Germinal center (tissue), 1 donor: ENCODE data around the gene DIO3.

Experiments
- DNase-seq: peaks from one replicate; pipeline ENCODE4 v3.0.0; 2012; ENCODE audit warnings: mixed read lengths, low spot score

DIO3 gene

DNA sequence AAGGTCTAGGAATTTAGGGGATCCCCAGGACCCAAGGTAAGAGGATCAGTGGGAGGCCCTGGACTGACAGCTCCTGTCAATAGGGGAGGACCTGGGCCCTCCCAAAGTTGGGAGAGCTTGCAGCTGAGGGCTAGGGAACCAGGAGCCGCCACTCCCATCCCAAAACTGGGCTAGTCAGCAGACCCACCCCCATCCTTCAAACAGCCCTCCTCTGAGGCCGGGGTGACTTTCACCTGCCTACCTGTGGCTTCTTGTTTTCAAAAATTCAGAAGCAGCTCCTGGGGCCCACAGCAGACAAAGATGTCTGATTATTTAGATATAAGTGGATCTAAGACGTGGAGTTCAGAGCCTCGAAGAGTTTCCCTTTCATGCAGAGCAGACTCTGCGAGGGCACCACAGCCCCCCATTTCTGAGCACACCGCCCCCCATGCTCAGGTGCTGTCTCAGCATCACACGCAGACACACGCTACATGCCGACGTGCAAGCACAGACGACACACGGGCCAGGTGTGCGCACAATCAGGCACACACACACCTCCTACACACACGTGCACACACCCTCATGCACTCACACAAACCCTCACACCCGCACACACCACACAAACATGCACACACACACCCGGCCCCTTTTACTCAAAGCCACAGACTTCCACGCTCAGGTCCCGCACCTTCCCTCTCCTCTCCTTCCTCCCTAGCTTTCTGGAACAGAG, 21.9 kb downstream of the DIO3 start:
- no peak for DNase-seq

DNA sequence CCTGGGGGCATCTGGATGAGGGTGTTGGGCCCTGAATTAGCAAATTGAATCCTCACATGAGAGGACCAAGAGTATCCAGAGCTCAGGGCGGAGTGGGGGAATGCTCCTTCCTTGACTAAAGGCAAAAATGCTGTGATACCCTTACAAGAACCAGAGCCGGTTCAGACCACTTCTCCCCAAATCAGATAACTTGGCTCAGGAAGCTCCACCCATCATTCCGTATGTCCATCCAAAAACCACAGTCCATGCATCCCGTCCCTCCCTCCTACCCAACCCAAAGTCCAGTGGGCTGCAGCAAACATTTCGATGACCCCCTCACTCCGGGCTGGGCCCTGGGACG, 22.4 kb downstream of the DIO3 start:
- no peak for DNase-seq

DNA sequence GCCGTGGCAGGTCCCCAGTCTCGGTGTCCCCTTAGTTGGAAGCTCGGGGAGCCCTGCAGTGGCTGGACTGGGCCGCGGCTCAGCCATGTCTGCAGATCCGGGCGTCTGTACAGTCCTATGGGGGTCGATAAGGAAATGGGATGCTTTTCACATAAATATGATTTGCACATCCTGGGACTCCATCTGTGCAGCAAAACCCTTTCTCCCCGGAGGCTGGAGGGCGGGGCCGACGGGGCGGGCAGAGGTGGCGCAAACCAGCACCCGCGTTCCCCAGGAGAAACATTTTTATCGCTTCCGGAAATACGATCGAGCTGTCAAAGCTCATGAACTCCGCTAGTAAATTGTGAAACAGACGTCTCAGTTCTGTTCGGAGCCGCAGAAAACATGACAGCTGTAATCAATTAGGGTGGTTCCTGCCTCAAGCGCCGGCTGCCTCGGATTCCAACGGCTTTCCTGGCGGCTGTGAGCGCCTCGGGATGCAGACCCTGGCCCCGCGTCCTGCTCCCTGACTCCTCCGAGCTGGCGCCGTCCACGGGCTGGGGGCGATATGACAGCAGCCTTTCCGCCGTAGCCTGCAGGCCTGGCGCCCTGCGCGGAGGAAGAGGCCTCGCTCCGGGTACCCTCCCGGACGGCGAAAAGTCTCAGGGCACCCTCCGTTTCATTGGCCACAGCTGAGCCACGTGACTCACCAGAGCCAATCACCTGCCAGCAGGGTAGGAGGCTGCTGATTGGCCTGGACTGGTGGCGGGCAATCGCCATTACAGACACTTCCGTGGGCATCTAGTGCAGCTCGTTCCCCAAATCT, 23.0 kb downstream of the DIO3 start:
- no peak for DNase-seq

DNA sequence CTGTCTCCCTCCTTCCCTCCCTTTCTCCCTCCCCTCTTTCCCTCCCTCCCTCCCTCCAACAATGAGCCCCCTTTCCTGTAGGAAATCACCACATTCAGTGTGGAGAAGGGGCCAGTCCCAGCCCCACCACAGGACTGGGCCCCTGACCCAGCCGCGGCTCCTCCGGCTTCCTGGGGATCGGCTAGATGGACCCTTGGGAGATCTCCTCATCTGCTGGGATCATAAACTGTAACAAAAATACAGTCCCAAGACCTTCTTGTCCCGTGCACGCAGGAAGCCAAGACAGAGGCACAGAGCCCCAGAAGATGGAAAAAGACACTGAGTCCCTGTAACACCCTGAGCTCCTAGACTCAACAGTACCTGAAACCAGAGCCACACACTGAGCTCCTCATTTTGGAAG, 23.9 kb downstream of the DIO3 start:
- DNase-seq, result no peak

DNA sequence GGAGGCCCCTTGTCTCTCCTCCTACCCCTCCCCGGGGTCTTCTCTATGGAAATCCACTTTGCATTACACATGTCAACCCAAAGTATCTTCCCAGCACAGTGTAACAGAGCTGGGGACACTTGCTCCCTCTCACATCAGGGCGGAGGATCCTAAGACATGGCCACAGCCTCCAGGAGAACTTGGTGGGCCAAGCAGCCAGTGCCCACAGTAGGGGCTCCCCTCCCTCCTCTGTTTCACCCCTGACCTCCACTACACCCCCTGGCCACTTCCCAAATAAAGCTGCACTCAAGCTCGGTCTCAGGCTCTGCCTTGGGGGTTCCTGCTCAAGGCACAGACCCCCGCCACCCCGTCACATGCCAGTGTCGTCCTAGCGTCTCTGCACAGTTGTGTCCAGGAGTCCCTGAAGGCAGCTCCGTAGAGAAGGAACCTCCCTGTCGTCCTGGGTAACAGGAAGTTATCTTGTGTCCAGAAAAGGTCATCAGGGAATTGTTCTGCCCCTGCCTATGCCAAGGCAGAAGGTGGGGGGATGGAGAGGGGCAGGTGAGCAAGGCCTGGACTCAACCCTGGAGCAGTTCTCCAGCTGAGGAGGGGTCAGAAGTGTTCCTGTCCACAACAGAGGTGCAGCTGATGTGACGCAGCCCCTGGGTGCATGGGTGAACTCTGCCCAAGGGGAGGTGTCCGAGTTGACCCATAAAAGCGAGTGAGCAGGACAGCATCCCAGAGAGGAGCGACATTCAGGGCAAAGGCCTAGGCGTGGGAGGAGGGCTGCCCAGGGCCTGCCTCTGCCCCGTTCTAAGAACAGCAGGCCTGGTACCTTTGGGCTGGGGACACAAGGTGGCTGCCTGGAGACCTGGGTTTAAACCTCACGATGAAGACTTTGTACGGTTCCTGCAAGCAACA, 25.5 kb downstream of the DIO3 start:
- no peak for DNase-seq

DNA sequence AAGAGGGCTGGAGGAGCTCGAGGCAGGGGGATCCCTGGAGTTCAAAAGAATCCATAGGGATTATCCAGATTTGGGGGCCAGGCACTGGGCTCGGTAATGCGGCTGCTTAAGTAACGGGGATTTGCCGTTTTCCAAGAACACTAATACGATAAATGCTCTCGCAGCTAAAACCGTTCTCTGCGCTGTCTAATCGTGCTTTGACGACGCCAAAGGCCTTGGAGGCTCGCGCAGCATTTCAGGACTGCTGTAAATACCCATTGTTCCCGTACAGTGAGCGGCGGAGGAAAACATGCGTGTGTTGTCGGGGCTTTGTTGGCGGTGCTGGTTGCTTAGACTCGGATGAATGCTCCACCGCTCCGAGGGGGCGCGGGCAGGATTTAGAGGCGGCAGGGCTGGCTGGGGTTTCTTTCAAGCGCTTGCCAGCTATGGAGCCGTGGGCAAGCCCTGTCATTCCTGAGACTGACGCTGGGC, 26.2 kb downstream of the DIO3 start:
- no peak for DNase-seq

DNA sequence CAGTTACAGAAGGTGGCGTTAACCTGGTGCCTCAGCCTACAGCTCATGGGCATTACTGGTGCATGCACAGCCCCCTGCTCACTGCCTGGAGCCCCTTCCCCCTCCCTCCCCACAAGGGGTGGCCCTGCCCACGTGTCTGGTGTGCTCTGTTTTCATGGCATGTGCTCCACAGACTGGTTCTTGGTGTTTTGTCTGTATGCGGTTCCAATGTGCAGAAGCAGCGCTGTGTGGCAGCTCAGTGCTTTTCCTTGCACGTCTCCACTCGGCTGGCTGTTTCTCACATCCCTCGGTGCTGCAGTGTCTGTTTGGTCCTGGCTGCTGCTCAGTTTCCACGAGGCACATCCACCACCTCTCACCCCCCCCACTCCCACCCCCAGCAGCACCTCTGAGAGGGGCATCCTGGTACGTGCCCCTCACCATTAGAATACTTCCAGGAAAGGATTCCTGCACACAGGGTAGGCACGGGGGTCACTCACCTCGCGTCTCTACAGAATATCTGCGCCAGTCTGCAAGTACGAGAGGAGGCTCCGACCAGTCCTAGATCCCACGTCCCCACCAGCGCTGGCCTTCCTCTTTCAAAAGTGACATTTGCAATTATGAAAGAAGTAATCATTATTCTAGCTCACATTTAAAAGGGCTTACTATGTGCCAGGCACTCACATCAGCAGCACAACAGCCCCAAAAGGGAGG, 27.1 kb downstream of the DIO3 start:
- DNase-seq, result no peak

DNA sequence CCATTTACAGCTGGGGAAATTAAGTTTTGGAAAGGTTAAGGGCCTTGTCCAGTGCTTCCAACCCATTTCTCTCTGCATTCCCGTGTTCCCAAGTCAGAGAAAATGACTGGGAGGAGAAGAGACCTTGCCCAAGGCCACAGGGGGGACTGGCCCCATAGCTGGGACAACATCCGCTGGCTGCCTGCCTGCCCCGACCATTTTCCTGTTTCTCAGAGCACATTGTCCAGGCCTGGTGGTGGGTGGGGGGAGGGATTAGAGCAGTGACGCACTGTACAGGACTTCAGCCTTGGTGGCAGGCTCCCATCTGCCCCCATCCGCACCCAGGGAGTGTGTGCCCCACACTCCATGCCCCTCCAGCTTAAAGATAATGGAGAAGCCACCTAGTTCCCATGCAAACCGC, 27.7 kb downstream of the DIO3 start:
- DNase-seq, result no peak

DNA sequence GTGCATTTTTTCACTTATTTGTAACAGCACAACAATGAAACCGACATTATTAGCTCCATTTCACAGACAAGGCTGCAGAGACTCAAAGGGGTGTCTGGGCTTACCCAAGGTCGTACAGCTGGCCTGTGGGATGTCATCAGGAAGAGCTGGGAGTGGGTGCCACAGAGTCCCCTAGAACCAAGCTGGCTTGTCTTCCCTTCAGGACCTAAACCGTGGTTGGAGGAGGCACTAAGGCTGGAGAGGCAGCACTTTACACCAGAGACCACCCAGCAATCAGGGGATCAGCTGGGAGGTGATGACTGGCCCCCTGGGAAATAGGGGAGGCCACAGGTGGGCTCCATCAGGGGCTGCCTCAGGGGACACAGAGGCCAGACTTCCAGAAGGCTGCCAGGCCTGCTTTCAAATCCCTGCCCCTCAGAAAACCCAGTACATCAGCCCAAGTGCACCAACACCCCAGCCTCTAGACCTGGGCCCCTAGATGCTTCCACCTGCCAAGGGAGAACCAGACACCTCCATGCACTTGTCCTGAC, 28.3 kb downstream of the DIO3 start:
- no peak for DNase-seq

DNA sequence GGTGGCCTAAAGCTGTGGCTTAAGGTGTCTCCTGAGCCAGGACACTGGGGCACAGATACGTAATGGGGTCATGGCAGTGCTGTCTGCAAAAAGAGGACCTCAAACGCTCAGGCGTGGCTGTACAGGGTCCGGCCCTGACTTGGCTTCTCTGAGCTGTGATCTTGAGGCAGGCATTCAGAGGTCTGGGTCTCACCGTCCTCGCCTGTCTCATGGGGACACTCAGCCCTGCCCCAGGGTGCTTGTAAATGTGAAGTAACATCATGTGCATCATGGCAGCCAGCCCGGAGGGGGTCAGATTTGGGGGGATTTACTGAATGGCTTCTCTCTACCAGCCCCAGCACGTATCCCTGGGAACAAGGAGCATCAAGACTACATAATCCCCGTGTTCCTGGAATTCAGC, 28.8 kb downstream of the DIO3 start:
- DNase-seq, result no peak

DNA sequence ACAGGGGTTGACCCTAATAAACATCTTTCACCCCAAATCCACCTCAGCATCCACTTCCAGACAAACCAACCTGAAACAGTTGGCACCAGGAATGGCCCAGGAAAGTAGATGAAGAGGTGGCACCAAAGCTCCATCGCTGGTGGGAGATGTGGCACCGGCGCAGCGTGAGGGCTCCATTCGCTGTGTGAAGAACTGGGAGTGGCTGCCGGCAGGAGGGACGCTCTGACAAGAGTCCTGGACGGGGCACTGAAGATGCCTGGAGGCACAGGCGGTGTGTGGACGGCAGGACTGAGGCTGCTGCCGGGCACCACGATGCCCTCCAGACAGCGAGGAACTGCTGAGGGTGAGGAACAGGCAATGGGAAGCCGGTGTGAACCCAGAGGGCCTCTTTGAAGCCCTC, 29.3 kb downstream of the DIO3 start:
- DNase-seq, result no peak

DNA sequence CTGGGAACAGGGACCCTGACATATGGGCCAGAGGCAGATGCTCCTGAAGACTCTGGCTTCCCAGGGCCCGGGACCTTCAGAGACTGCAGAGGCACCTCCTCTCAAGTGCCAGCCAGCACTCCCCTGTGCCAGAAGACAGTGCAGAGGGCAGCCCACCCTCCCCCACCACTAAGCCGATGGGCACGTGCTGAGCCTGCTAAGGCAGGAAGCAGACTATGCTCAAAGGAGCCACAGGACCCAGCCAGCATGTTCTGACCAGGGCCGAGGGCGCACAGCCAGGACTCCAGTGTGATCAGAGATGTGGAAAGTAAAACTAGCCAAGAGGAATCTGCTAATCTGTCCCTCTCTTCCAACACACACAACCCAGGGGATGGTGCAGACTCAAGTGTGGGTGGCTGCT, 29.8 kb downstream of the DIO3 start:
- no peak for DNase-seq

DNA sequence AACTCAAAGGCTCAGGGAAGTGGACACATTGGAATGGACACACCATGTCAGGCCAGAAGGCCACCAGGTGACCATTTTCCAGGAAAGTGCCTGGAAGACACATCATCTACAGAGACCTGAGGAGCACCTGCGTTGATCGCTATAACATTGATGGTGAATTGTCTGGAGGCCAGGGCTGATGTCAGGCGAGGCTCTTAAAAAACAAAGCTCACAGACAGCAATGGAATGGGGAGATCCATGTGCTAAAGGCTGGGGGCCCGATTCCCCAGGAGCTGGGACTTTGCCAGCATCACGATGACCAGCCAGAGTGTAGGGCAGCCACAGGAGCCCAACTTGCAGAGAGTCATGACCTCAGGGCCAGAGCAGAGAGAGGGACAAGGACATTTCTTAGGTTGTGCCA, 30.3 kb downstream of the DIO3 start:
- no peak for DNase-seq

DNA sequence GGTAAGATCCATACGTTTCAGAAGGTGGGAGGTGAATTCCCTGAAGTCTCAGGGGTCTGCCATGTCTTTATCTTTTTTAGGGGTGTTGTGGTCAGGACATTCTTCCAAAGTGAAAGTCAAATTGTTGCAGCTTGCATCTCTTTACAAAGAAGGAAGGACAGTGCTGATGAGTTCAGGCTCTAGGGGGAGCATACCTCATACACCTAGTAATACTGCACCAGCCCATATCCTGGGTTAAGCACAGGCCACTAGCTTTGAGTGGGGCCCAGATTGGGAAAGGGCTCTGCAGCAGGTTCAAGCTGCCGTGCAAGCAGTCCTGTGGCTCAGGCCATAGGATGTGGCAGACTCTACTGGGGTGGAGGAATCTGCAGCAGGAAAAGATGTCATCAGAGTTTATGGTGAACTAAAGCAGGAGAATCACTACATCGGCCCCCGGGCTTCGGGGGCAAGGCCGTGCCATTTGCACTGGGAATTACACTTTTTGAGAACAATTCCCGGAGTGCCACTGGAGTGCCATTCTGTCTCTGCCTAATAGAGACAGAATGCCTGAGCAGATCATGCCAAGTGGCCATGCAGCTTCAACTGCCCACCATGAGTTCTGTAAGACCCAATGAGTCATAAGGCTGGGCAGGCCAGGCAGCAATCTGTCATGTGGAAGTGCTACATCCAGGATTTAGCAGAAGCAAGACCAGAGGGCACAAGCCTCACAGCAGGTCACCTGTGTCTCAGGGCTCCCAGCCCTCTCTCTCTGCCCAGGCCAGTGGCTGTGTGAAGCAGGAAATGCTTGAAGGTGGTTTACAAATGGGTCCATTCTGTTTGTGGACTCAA, 32.3 kb downstream of the DIO3 start:
- DNase-seq, result no peak

DNA sequence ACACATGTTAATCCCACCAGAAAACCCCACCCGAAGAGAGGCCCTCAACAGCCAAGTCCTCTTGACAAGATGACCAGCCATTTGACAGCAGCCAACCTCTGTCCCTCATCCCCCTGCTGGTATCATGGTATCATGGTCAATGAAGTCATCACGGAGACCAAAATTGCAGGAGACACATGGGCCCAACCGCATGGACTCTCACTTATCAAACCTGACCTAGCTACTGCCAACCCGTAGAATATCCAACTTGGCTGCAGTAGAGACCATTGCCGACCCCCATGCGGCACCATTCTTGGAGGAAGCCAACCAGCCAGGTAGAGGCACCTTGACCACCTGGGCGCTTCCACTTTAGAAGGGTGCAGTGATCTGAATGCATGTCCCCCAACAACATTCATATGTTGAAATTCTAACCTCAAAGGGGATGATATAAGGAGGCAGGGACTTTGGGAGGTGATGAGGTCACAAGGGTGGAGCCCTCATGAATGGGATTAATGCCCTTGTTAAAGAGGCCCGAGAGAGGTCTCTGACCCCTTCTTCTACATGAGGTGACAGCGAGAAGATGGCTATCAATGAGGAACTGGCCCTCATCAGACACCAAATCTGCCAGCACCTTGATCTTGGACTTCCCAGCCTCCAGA, 33.3 kb downstream of the DIO3 start:
- DNase-seq, result no peak

DNA sequence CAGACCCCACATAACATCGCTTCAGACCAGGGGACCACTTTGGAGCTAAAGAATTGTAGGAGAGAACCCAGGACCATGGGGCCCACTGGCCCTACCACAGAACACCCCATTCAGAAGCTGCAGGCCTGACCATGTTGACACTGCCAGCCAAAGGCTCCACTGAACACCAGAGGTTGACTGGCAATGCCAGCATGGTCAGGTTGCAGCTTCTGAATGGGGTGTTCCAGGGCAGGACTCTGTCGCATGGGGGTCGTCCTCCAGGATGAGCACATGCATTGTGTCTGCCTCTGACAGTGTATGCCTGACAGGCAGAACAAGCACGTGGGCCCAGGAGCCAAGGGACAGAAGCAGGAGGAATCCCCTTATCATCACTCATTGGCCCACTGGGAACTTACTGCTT, 34.1 kb downstream of the DIO3 start:
- no peak for DNase-seq

DNA sequence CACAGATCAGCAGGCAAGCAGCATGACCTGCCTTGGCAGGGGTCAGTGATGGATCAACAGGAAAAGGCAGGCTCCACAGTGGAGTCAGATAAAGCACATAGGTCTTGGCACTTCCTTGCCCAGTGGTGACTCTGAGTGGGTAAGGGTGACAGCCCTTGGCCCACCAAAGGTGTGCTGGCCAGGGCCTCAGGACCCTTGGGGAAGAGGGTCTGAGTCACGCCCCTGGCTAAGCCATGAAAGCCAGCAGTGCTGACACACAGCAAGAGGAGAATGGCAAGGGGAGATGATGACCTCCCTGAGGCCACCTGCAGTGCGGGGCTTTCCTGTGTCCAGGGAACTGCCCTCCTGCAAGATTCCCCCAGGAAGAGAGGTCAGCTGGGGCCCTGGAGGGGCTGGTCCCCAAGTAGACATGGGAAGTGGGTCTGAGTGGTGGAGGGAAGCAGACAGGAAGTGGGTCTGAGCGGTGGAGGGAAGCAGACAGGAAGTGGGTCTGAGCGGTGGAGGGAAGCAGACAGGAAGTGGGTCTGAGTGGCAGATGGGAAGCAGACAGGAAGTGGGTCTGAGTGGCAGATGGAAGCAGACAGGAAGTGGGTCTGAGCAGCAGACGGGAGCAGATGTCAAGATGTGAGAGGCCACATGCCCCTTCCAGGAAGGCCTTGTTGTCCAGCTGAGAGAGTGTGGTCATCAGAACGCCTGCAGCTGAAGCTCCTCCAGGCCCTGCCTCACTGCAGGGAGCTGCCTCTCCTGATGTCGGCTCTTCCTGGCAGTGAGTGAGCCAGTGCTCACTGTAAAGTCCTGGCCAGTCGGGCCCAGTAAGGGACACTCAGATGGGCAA, 34.8 kb downstream of the DIO3 start:
- no peak for DNase-seq

DNA sequence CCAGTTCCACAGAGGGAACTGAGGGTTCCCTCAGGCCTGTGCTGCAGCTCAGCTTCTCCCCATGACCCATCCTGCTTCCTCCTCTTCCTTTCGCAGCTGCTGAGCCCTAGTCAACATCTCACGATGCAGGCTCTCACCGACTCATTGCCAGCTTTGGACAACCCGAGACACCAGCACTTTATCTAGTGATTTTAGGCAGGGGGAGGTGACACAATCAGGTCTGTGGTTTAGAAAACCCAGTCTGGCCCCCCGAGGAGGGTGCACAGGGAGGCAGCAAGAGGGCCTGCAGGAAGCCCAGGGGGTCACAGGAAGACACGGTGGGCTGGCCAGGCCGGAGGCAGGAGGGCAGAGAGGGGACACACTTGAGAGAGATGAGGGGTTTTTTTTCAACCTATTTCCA, 35.4 kb downstream of the DIO3 start:
- no peak for DNase-seq

DNA sequence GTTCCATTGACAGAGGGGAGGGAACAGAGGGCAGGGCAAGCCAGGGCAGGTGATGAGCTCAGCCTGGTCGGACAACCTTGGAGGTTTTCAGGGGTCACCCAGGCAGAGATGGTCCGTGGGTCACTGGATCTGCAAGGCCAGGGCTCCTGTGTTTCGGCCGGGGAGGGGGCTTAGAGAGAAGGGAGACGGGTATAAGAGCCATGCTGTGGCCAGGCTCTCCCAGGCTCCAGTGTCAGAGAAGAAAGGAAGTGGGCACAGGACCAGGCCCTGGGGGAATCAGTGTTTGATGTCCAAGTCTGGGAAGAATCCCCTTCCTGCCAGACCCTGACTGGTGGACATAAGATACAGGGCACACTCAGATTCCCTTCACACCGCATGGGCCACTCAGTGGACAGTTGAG, 36.9 kb downstream of the DIO3 start:
- no peak for DNase-seq
